Esophagus muscularis mucosa (tissue), 3 donors: Measurements from ENCODE around the gene ABI3BP.

Experiments used
- POLR2AphosphoS5 ChIP-seq, 2 donors: sonication (generic); formaldehyde crosslinking; IDR thresholded peaks; one replicate each; pipeline ENCODE4 v1.6.1; 2017; ENCODE audit warnings: antibody characterized with exemption in 2 of 2
- TF ChIP-seq, protein P1 (sequence below), 3 experiments: fragments of 200-600 bp in 2 of 3; fragments of 450-650 bp in 1 of 3; sonication (generic) in 2 of 3; IDR thresholded peaks; one replicate each; pipeline ENCODE4 v1.5.1; 2017 to 2019; ENCODE audit warnings: antibody characterized with exemption in 3 of 3, mild to moderate bottlenecking in 2 of 3, moderate library complexity in 1 of 3

DNA sequence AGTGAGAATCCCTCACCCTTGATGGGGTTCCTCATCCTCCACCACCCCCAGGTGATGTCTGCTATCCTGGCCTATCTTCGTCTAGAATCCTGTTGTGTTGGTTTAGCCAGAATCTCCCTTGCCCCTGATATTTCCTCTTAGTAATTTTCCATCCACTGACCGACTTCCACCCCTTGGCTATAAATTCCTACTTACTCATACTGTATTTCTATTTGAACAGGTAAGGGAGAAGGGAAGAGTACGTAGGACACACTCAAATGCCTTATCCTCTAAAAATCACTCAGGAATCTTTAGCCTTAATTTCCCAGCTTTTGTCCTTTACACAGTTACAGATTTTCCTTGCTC lies 284.6 kb downstream of the ABI3BP start:
- TF ChIP-seq POLR2AphosphoS5 (IDR thresholded peaks at IDR 0.05) = no peak
- TF ChIP-seq, protein P1, sequence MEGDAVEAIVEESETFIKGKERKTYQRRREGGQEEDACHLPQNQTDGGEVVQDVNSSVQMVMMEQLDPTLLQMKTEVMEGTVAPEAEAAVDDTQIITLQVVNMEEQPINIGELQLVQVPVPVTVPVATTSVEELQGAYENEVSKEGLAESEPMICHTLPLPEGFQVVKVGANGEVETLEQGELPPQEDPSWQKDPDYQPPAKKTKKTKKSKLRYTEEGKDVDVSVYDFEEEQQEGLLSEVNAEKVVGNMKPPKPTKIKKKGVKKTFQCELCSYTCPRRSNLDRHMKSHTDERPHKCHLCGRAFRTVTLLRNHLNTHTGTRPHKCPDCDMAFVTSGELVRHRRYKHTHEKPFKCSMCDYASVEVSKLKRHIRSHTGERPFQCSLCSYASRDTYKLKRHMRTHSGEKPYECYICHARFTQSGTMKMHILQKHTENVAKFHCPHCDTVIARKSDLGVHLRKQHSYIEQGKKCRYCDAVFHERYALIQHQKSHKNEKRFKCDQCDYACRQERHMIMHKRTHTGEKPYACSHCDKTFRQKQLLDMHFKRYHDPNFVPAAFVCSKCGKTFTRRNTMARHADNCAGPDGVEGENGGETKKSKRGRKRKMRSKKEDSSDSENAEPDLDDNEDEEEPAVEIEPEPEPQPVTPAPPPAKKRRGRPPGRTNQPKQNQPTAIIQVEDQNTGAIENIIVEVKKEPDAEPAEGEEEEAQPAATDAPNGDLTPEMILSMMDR (IDR thresholded peaks at IDR 0.05) = no peak
